HG03457 (cell line): Measurements from ENCODE around the gene PSME1.
A peak's percentile ranks its signal among the peaks of the same experiment; 100 is the strongest.

ENCODE experiments used
- ATAC-seq: cut with Tn5 transposase; IDR thresholded peaks from one replicate; pipeline ENCODE4 v1.9.1; 2021; ENCODE audit warnings: moderate number of reproducible peaks; ENCODE audit not compliant: unreplicated experiment

Gene PSME1

DNA sequence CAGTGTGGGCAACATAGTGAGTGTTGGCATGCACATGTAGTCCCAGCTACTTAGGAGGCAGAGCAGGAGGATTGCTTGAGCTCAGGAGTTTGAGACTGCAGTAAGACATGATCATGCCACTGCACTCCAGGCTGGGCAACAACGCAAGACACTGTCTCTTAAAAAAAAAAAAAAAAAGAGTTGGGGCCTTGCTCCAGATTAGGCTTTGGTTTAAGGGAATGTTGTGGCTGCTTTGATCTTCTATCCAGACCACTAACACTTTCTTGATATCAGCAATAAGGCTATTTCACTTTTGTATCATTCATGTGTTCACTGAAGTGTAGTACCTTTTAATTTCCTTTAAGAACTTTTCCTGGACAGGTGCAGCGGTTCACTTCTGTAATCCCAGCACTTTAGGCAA is 8.3 kb upstream of the PSME1 start:
- ATAC-seq: no peak

DNA sequence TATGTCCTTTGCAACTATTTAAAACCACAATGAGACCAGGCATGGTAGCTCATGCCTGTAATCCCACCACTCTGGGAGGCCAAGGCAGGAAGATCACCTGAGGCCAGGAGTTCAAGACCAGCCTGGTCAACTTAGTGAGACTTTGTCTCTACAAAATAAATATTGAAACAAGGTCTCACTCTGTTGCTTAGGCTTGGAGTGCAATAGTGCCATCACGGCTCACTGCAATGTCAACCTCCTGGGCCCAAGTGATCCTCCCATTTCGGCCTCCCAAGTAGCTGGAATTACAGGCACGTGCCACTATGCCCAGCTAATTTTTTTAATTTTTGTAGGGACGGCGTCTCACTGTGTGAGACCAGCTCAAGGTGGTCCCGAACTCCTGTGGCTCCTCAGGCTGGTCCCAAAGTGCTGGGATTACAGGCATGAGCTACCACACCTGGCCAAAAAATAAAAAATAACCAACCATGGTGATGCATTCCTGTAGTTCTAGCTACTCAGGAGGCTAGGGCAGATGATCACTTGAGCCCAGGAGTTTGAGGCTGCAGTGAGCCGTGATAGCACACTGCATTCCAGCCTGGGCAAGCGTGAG is 6.5 kb upstream of the PSME1 start:
- no peak for ATAC-seq

DNA sequence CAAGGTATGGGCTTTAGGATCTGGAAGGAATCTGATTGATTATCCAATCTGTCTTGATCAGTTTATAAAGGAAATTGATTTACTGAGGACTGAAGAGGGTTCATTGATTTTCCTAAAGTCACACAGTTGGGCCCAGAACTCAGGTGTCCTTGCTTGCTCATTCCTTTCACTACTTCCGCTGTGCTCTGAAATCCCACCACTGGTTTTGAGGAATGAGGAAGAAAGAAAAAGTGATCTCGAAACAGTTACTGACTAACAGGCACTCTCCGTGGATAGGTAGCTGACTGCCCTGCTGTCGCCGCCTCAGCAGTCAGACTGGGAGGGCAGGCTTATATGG is 5.6 kb upstream of the PSME1 start, which contains the start of gene FITM1:
TSS of gene FITM1 (plus strand) at position 280 of the 337 bp plus-strand sequence. CDS start 905 bp downstream, outside the sequence.
- no peak for ATAC-seq

DNA sequence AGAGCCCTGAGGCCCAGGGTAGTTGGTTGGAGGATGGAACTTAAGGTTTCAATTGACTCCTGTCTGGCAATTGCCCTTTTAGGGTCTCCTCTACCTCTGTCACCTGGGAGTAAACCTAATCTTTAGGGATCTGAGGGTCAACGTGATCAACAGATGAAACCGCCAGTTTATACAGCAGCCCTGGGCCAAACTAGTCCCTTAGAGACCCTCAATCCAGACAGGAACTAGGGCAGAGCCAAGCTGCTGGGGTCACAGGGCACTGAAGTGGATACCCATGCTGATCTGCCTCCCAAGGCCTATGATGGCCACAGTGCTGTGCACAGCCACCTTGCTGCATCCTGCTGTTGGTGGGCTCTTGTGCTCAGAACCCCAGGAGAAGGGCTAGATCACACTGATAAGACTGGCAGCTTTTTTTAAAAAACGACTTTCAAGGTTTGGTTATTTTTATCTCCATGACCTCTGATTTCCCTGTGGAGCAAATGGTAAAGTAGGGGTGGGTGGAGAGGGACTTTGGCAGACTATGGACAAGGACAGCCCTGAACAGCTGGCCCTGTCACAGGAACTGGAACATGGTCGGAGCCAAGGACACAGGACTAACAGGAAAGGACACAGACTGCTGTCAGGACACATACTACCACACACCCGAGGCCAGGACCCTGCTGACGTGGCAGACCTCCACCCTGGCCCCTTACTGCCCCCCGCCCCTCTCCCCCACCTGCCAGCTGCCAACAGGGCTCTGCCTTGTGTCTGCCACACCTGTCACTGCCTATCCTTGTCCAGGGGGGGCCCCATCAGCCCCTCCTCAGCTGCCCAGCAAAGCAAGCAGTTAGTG is 5.1 kb upstream of the PSME1 start:
- ATAC-seq: no peak

DNA sequence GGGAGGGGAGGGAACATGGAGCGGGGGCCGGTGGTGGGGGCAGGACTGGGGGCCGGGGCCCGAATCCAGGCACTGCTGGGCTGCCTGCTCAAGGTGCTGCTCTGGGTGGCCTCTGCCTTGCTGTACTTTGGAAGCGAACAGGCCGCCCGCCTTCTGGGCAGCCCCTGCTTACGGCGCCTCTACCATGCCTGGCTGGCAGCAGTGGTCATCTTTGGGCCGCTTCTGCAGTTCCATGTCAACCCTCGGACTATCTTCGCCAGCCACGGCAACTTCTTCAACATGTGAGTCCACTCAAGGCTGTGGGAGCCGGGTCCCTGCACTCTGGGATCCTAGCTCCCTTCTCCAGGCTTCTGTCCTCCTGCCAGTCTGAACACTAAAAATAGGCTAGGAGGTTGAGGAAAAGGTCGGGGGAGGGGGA is 4.4 kb upstream of the PSME1 start:
- no peak for ATAC-seq

DNA sequence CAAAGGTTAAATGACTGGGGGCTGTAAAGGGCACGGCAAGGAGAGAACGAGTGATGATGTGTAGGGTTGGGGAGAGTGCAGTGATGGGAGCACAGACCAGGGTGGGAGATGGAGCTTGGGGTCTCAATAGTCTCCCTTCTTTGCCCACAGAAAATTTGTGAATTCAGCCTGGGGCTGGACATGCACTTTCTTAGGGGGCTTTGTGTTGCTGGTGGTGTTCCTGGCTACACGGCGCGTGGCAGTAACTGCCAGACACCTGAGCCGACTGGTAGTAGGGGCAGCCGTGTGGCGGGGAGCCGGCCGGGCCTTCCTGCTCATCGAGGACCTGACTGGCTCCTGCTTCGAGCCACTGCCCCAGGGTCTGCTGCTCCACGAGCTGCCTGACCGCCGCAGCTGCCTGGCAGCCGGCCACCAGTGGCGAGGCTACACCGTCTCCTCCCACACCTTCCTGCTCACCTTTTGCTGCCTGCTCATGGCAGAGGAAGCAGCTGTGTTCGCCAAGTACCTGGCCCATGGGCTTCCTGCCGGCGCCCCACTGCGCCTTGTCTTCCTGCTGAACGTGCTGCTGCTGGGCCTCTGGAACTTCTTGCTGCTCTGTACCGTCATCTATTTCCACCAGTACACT is 3.8 kb upstream of the PSME1 start:
- ATAC-seq: no peak

DNA sequence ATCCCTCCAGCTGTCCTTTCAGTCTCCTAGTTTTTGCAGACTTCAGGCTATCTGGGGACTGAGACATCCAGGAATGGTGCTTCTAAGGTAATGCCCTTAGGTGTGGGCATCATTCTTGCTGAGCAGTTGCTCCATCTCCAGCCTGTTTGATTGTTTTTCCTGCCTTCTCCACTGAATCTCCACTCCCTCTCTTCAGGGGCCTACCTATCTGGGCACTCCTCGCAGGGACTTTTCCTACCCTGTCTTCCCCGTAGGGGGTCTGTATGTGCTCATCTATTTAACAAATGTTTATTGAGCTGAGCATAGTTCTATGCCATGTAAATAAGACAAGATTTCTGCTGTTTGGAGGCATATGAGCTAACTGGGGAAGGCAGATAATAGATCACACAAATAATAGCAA is 3.0 kb upstream of the PSME1 start:
- ATAC-seq: no peak

DNA sequence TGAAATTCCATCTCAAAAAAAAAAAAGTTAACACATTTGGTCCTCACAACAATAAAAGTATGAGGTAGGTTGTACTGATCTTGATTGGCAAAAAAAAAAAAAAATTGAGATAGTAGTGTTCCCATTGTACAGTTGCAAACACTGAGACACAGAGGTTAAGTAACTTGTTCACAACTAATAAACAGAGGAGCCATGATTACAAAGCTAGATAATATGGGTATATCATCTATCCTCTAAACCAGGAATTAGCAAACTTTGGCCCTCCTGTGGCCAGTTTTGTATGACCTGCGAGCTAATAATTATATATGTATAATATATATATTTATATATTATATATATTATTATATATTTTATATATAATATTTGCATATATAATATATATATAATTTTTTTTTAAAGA is 2.3 kb upstream of the PSME1 start:
- ATAC-seq: no peak

DNA sequence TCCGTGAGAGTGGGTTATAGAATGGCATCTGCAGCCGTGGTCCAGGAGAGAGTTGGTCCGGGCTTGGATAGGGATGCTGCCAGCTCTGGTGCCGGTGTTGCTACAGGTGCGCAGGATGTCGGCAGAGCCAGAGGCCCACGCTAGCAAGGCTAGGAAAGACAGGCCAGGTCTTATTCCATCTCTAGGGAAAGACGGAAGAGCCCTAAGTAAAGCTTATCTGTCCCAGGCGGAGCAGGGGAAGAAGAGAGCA is 485 bp upstream of the PSME1 start:
- no peak for ATAC-seq

DNA sequence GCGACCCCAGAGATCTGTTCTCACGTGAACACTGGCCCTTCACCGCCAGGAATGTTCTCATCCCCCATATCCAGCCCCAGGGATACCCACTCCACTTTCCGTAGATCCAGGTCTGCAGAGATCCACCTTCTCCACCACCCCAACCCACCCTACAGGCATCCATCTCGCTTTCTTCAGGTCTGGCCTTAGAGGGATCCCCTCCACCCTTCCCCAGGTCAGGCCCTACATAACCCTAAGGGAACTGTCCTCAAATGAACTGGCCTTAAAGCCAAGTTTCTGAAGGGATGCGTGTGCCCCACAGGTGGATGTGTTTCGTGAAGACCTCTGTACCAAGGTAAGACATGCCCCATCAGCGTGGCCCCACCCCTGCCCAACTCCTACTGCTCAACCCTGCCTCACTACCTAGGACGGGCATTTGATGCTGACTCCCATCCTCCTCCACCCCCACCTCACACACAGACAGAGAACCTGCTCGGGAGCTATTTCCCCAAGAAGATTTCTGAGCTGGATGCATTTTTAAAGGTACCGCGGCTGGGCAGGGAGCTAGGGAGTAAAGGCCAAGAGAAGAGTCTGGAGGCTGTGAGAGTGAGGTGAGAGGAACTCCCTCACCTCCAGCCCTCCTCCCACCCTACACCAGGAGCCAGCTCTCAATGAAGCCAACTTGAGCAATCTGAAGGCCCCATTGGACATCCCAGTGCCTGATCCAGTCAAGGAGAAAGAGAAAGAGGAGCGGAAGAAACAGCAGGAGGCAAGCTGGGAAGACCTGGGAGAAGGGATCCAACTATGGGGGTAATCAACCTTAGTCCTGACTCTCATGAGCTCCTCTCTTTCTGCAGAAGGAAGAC is 912 bp downstream of the PSME1 start:
- ATAC-seq: no peak

DNA sequence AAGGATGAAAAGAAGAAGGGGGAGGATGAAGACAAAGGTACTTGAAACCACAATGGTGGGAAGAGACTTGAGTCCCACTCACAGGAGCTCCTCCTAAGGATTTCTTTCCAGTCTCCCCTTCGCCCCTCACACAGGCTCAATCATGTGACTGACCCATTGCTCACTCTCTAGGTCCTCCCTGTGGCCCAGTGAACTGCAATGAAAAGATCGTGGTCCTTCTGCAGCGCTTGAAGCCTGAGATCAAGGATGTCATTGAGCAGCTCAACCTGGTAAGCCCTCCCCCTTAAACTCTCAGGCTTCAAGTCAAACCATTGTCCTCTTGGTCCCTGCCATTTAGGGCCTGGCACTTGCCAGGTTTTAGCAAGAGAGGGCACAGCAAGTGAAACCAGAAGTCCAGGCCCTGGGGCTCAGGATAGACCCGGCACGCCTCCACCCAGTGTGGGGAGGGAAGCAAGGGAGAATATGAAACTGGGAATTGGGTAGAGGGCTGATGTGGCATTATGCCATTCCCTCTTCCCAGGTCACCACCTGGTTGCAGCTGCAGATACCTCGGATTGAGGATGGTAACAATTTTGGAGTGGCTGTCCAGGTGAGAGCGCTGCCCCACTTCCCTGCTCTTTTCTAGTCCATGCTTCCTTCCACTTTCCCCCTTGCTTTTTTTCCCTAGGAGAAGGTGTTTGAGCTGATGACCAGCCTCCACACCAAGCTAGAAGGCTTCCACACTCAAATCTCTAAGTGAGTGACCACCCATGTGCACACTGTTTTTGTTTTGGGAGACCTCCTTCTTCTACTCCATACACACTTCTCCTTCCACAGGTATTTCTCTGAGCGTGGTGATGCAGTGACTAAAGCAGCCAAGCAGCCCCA is 1.8 kb downstream of the PSME1 start:
- no peak for ATAC-seq

DNA sequence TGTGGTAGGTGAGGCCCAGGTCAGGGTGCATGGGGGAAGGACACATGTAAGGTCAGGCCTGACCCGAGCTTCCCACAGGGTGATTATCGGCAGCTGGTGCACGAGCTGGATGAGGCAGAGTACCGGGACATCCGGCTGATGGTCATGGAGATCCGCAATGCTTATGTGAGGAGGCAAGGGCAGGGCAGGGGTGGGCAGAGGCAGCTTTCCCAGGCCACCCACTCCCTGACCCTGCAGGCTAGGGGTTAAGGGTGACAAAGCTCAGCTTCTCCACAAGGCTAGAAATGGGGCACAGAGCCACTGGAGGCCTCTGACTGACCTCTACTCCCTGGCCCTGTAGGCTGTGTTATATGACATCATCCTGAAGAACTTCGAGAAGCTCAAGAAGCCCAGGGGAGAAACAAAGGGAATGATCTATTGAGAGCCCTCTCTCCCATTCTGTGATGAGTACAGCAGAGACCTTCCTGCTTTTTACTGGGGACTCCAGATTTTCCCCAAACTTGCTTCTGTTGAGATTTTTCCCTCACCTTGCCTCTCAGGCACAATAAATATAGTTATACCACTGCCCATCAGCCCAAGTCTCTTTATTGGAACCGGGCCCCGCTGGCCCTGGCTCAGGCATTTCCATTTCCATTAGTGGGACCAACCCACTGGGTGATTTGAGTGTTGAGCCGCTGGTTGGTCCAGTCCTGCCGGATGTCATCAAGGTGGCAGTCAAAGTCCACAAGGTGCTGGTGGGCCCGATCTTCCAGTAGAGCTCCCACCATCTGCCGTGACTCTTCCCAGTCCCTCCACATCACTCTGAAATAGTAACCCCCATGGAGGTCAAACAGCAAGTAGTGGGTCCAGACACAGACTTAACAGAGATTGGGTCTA is 2.6 kb downstream of the PSME1 start:
- ATAC-seq: no peak

DNA sequence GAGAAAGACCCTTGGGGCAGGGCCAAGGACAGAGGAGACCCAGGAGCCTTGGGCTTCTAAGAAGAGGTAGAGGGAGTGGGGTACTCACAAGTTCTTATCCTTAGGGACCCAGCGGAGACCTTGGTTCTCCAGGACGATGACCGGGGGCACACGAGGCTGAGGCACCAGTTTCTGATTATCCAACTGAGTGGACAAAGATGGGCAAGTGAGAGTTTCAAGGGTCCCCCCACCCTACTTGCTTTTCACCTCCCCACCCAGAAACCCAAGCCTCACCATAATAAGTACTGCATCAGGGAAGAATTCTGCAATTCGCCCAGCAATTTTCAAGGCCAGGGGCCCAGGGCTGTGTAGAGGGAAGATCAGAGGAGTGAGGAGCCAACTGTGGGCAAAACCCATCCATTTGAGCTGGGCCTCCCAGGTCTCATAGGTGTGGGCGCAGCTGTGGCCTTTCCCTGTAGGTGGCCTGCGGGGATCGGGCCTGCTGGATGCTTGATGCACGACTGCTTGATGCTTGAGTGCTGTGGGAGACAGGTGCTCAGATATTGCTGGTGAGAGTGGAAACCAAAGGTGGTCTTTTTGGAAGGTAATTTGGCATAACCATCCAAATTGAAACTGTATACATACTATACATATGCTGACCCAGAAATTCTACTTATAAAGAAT is 3.4 kb downstream of the PSME1 start:
- no peak for ATAC-seq

DNA sequence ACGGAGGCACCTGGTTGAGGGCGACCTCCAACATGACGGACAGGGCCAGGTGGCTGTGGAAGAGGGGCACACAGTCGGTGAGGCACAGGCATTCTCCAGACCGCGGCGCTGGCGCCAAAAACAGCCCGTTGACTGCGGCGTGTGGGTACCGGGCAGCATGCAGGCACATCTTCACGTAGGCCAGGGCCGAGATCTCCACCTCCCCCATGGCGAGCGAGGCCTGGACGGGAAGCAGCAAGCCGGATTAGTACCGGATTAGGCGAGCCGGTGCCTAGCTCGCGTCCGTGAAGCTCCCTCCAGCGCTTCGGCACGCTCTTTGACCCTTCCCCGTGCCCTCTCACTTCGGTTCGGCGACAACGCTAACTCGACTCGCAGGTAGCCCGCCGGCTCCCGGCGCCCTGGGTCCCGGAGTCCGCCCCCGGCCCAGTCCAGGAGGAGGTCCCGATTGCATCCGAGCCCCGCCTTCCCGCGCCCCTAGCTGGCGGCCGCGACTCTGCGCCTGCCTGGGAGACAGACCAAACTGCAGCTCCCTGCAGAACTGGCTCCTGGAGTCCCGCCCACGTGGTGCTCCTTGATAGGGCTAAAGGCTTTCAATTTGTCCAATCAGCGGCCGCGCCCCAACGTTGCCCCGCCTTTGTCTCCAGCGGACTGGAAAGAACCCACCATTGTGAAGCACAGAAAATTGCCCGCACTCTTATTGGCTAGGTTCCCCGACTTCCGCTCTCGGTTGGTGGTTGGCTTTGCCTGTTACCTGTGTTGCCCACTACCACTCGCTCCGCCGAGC is 5.3 kb downstream of the PSME1 start, which contains the start of gene EMC9:
TSS of gene EMC9 (minus strand) at position 495 of the 784 bp plus-strand sequence. CDS start at position 208, 287 bp downstream.
- peak; percentile 60 for ATAC-seq

DNA sequence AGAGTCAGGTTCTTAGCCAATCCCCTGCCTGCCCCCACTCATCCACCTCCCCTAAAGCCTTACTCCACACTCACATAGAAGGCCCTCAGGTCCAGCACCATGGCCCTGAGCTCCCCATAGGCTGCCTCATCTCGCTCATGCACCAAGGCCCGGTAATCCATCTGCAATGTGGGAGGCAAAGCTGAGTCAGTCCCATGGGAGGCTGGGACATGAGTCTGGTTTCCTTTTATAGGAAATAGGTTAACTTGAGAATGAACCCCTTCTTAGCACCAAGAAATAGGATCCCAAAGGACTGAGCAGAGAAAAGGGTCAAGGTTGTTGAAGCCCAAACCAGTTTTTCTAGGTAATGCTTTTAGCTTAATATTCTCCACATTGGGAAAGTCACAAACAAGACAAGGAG is 7.5 kb downstream of the PSME1 start:
- ATAC-seq: no peak

DNA sequence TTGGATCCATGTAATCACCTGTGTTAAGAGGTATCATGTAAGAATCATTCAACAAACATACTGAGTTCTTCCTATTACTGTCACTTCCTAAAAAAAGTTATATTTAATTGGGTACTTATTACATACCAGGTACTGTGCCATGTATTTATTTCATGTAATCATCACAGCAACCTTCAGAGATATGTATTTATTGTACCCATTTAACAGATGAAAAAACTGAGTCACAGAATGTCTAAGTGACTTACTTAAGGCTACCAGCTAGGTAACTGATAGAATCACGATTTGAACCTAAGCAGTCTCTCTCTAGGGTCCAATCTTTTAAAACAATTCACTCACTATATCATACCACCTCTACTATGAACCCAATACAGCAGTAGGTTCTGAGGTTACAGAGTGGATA is 8.5 kb downstream of the PSME1 start:
- ATAC-seq: no peak

DNA sequence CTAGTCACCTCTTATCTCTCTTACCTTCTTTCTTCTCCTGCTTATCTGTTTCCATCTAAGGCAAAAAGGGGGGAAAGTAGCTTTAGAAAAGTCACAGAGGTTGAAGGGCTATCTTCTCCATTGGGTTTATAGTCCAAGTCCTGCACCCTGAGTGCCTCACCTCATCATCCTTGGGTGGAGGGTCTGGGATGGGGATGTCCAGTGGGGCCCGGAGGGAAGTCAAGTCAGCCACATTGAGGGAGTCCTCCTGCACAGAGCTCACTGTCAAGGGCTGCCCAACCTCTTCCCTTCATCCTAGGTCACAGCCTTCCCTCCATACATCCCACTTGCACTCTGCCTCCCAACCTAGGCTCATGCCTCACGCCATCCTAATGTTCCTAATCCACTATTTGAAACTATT is 9.2 kb downstream of the PSME1 start:
- no peak for ATAC-seq
